ENCODE measurements around the gene ITIH6.
"Not testable (repeated sequence)": the region's sequence is repeated elsewhere in the genome, so short reads cannot be mapped to it uniquely, and the experiment has no call there.

Gene ITIH6

GRCh38 chrX:54798137-54798536, at the start of gene ITIH6:
Gene ITIH6, minus strand, starts transcription at chrX:54798255. Its CDS starts 45 bp downstream, at chrX:54798210.
- Histone ChIP-seq H3K27ac (ENCODE audit: low read length) (no peak within 1 kb of the TSS), H3K4me1 (ENCODE audit: control insufficient read depth, insufficient read depth, low read length) (no peaks in the 10 kb centered on the region), H3K36me3 (ENCODE audit: control insufficient read depth in 2 of 2, insufficient read depth in 2 of 2, low read length in 2 of 2) (no peaks in the 10 kb centered on the region), H3K4me3 (ENCODE audit: low read length in 2 of 2) (no peak within 1 kb of the TSS), H3K9ac (ENCODE audit: low read length in 2 of 2) (no peak within 1 kb of the TSS), H3K9me3 (ENCODE audit: control insufficient read depth in 2 of 2, low read length in 2 of 2) (no peaks in the 10 kb centered on the region), H3K27me3 (ENCODE audit: control insufficient read depth in 1 of 2, insufficient read depth in 2 of 2, low read length in 2 of 2) (peaks cover 0 to 2% of the 10 kb centered on the region in 2 donors)

- H3K27ac ChIP-seq (ENCODE audit: low read length); H3K4me3 ChIP-seq (ENCODE audit: low read length in 2 of 2); H3K9me3 ChIP-seq (ENCODE audit: control insufficient read depth in 2 of 2, low read length in 2 of 2); H3K4me1 ChIP-seq (ENCODE audit: control insufficient read depth, insufficient read depth, low read length); H3K9ac ChIP-seq (ENCODE audit: low read length in 2 of 2); H3K27me3 ChIP-seq (ENCODE audit: control insufficient read depth in 1 of 2, insufficient read depth in 2 of 2, low read length in 2 of 2); H3K36me3 ChIP-seq (ENCODE audit: control insufficient read depth in 2 of 2, insufficient read depth in 2 of 2, low read length in 2 of 2): not testable (repeated sequence)
These were observed 49.6 kb upstream of the ITIH6 start for GRCh38 chrX:54847700-54848099.

- H3K9ac ChIP-seq (ENCODE audit: low read length in 2 of 2), result no peak overlapping the region
- H3K4me1 ChIP-seq (ENCODE audit: control insufficient read depth, insufficient read depth, low read length), result no peaks in the 10 kb centered on the region
- H3K36me3 ChIP-seq (ENCODE audit: control insufficient read depth in 2 of 2, insufficient read depth in 2 of 2, low read length in 2 of 2), result no peaks in the 10 kb centered on the region
- H3K4me3 ChIP-seq (ENCODE audit: low read length in 2 of 2), result no peak overlapping the region
- H3K27ac ChIP-seq (ENCODE audit: low read length), result no peak overlapping the region
- H3K9me3 ChIP-seq (ENCODE audit: control insufficient read depth in 2 of 2, low read length in 2 of 2), result no peaks in the 10 kb centered on the region
- peaks cover 0 to 16% of the 10 kb centered on the region in 2 donors for H3K27me3 ChIP-seq (ENCODE audit: control insufficient read depth in 1 of 2, insufficient read depth in 2 of 2, low read length in 2 of 2)
These were observed 45.0 kb upstream of the ITIH6 start for GRCh38 chrX:54843050-54843449.

GRCh38 chrX:54842607-54843006, 44.6 kb upstream of the ITIH6 start:
- H3K4me1 ChIP-seq (ENCODE audit: control insufficient read depth, insufficient read depth, low read length), result no peaks in the 10 kb centered on the region
- peaks cover 0 to 16% of the 10 kb centered on the region in 2 donors for H3K27me3 ChIP-seq (ENCODE audit: control insufficient read depth in 1 of 2, insufficient read depth in 2 of 2, low read length in 2 of 2)
- H3K9me3 ChIP-seq (ENCODE audit: control insufficient read depth in 2 of 2, low read length in 2 of 2), result no peaks in the 10 kb centered on the region
- H3K4me3 ChIP-seq (ENCODE audit: low read length in 2 of 2), result no peak overlapping the region
- H3K27ac ChIP-seq (ENCODE audit: low read length), result no peak overlapping the region
- no peak overlapping the region for H3K9ac ChIP-seq (ENCODE audit: low read length in 2 of 2)
- H3K36me3 ChIP-seq (ENCODE audit: control insufficient read depth in 2 of 2, insufficient read depth in 2 of 2, low read length in 2 of 2), result no peaks in the 10 kb centered on the region

- not testable (repeated sequence) for H3K9ac ChIP-seq (ENCODE audit: low read length in 2 of 2); H3K4me1 ChIP-seq (ENCODE audit: control insufficient read depth, insufficient read depth, low read length); H3K4me3 ChIP-seq (ENCODE audit: low read length in 2 of 2); H3K36me3 ChIP-seq (ENCODE audit: control insufficient read depth in 2 of 2, insufficient read depth in 2 of 2, low read length in 2 of 2); H3K9me3 ChIP-seq (ENCODE audit: control insufficient read depth in 2 of 2, low read length in 2 of 2); H3K27ac ChIP-seq (ENCODE audit: low read length)
- H3K27me3 ChIP-seq (ENCODE audit: control insufficient read depth in 1 of 2, insufficient read depth in 2 of 2, low read length in 2 of 2), result peaks cover 0 to 16% of the 10 kb centered on the region in 2 donors
These were observed 43.3 kb upstream of the ITIH6 start for GRCh38 chrX:54841184-54841874.

- H3K4me1 ChIP-seq (ENCODE audit: control insufficient read depth, insufficient read depth, low read length), result no peaks in the 10 kb centered on the region
- no peak overlapping the region for H3K27ac ChIP-seq (ENCODE audit: low read length)
- no peaks in the 10 kb centered on the region for H3K36me3 ChIP-seq (ENCODE audit: control insufficient read depth in 2 of 2, insufficient read depth in 2 of 2, low read length in 2 of 2)
- H3K27me3 ChIP-seq (ENCODE audit: control insufficient read depth in 1 of 2, insufficient read depth in 2 of 2, low read length in 2 of 2), result peaks cover 0 to 16% of the 10 kb centered on the region in 2 donors
- peaks cover 0 to 2% of the 10 kb centered on the region in 2 donors for H3K9me3 ChIP-seq (ENCODE audit: control insufficient read depth in 2 of 2, low read length in 2 of 2)
- no peak overlapping the region for H3K4me3 ChIP-seq (ENCODE audit: low read length in 2 of 2)
- H3K9ac ChIP-seq (ENCODE audit: low read length in 2 of 2), result no peak overlapping the region
These were observed 40.5 kb upstream of the ITIH6 start for GRCh38 chrX:54838583-54838982.

GRCh38 chrX:54826598-54826997, 28.5 kb upstream of the ITIH6 start:
- no peak overlapping the region for H3K27ac ChIP-seq (ENCODE audit: low read length)
- H3K36me3 ChIP-seq (ENCODE audit: control insufficient read depth in 2 of 2, insufficient read depth in 2 of 2, low read length in 2 of 2), result no peaks in the 10 kb centered on the region
- H3K9ac ChIP-seq (ENCODE audit: low read length in 2 of 2), result no peak overlapping the region
- peaks cover 0 to 5% of the 10 kb centered on the region in 2 donors for H3K27me3 ChIP-seq (ENCODE audit: control insufficient read depth in 1 of 2, insufficient read depth in 2 of 2, low read length in 2 of 2)
- H3K4me3 ChIP-seq (ENCODE audit: low read length in 2 of 2), result no peak overlapping the region
- no peaks in the 10 kb centered on the region for H3K9me3 ChIP-seq (ENCODE audit: control insufficient read depth in 2 of 2, low read length in 2 of 2)
- H3K4me1 ChIP-seq (ENCODE audit: control insufficient read depth, insufficient read depth, low read length), result no peaks in the 10 kb centered on the region

GRCh38 chrX:54825716-54826438, 27.8 kb upstream of the ITIH6 start:
- Histone ChIP-seq H3K9me3 (ENCODE audit: control insufficient read depth in 2 of 2, low read length in 2 of 2) (no peaks in the 10 kb centered on the region), H3K9ac (ENCODE audit: low read length in 2 of 2) (no peak overlapping the region), H3K4me3 (ENCODE audit: low read length in 2 of 2) (no peak overlapping the region), H3K27me3 (ENCODE audit: control insufficient read depth in 1 of 2, insufficient read depth in 2 of 2, low read length in 2 of 2) (peaks cover 0 to 5% of the 10 kb centered on the region in 2 donors), H3K36me3 (ENCODE audit: control insufficient read depth in 2 of 2, insufficient read depth in 2 of 2, low read length in 2 of 2) (no peaks in the 10 kb centered on the region), H3K4me1 (ENCODE audit: control insufficient read depth, insufficient read depth, low read length) (no peaks in the 10 kb centered on the region), H3K27ac (ENCODE audit: low read length) (no peak overlapping the region)

- Histone ChIP-seq H3K27ac (ENCODE audit: low read length) (no peak overlapping the region), H3K4me1 (ENCODE audit: control insufficient read depth, insufficient read depth, low read length) (no peaks in the 10 kb centered on the region), H3K27me3 (ENCODE audit: control insufficient read depth in 1 of 2, insufficient read depth in 2 of 2, low read length in 2 of 2) (peaks cover 0 to 5% of the 10 kb centered on the region in 2 donors)
These were observed 26.7 kb upstream of the ITIH6 start for GRCh38 chrX:54824722-54825121.

GRCh38 chrX:54824195-54824594, 26.1 kb upstream of the ITIH6 start:
- no peaks in the 10 kb centered on the region for H3K9me3 ChIP-seq (ENCODE audit: control insufficient read depth in 2 of 2, low read length in 2 of 2)
- no peak overlapping the region for H3K4me3 ChIP-seq (ENCODE audit: low read length in 2 of 2)
- no peak overlapping the region for H3K27ac ChIP-seq (ENCODE audit: low read length)
- no peaks in the 10 kb centered on the region for H3K4me1 ChIP-seq (ENCODE audit: control insufficient read depth, insufficient read depth, low read length)
- no peak overlapping the region for H3K9ac ChIP-seq (ENCODE audit: low read length in 2 of 2)
- H3K27me3 ChIP-seq (ENCODE audit: control insufficient read depth in 1 of 2, insufficient read depth in 2 of 2, low read length in 2 of 2), result peaks cover 0 to 5% of the 10 kb centered on the region in 2 donors
- H3K36me3 ChIP-seq (ENCODE audit: control insufficient read depth in 2 of 2, insufficient read depth in 2 of 2, low read length in 2 of 2), result no peaks in the 10 kb centered on the region

More at GRCh38 chrX:54824722-54825121, 26.7 kb upstream of the ITIH6 start:
- H3K36me3 ChIP-seq (ENCODE audit: control insufficient read depth in 2 of 2, insufficient read depth in 2 of 2, low read length in 2 of 2), result no peaks in the 10 kb centered on the region
- H3K9me3 ChIP-seq (ENCODE audit: control insufficient read depth in 2 of 2, low read length in 2 of 2), result no peaks in the 10 kb centered on the region
- H3K9ac ChIP-seq (ENCODE audit: low read length in 2 of 2), result no peak overlapping the region
- no peak overlapping the region for H3K4me3 ChIP-seq (ENCODE audit: low read length in 2 of 2)

GRCh38 chrX:54821310-54821709, 23.3 kb upstream of the ITIH6 start:
- H3K9me3 ChIP-seq (ENCODE audit: control insufficient read depth in 2 of 2, low read length in 2 of 2), result no peaks in the 10 kb centered on the region
- H3K9ac ChIP-seq (ENCODE audit: low read length in 2 of 2), result no peak overlapping the region
- peaks cover 0 to 1% of the 10 kb centered on the region in 2 donors for H3K27me3 ChIP-seq (ENCODE audit: control insufficient read depth in 1 of 2, insufficient read depth in 2 of 2, low read length in 2 of 2)
- no peak overlapping the region for H3K27ac ChIP-seq (ENCODE audit: low read length)
- no peak overlapping the region for H3K4me3 ChIP-seq (ENCODE audit: low read length in 2 of 2)
- no peaks in the 10 kb centered on the region for H3K4me1 ChIP-seq (ENCODE audit: control insufficient read depth, insufficient read depth, low read length)
- H3K36me3 ChIP-seq (ENCODE audit: control insufficient read depth in 2 of 2, insufficient read depth in 2 of 2, low read length in 2 of 2), result no peaks in the 10 kb centered on the region
